Measurements from ENCODE around the gene HNMT.

The HNMT gene

DNA sequence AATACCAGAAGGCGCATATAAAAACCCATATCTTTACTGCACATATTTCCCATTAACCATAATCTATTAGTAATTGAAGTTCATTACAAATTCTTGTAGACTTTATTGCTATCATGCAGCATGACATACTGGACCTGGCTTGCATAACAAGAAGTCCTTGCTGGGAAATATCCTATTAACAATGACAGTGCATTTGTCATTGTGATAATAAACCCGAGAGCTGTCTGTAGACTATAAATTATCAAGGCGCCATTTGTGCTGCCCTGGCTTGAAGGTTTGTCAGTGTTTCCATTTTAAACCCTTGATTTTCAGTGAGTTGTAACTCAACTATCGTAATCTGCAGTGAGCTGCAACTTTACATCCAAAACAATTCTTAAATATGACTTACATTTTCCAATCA, 59.0 kb downstream of the HNMT start:
- no peak overlapping the region for H2AFZ ChIP-seq (ENCODE audit: low read length)
- no peaks in the 10 kb centered on the region for H3K79me2 ChIP-seq (ENCODE audit: insufficient read depth, low read length)
- H3K9me2 ChIP-seq (replicated peaks; ENCODE audit: low read depth, low read length) = no peaks in the 10 kb centered on the region
- H3F3A ChIP-seq (ENCODE audit: low read depth) = no peaks in the 10 kb centered on the region
- H3K4me3 ChIP-seq (ENCODE audit: low read length, poor library complexity, severe bottlenecking) = no peak overlapping the region
- no peaks in the 10 kb centered on the region for H3K9me3 ChIP-seq (ENCODE audit: insufficient read depth, low read depth, low read length)
- H3K27me3 ChIP-seq (ENCODE audit: insufficient read depth, low read length, poor library complexity, severe bottlenecking) = no peaks in the 10 kb centered on the region
- no peaks in the 10 kb centered on the region for H4K20me1 ChIP-seq (ENCODE audit: insufficient read depth, low read length, poor library complexity, severe bottlenecking)
- H3K4me2 ChIP-seq (ENCODE audit: low read depth, low read length, poor library complexity, severe bottlenecking) = no peak overlapping the region
- no peaks in the 10 kb centered on the region for H3K4me1 ChIP-seq (ENCODE audit: insufficient read depth, low read length, poor library complexity, severe bottlenecking)
- H3K36me3 ChIP-seq (ENCODE audit: insufficient read depth, low read length) = no peaks in the 10 kb centered on the region
- no peak for TF ChIP-seq EZH2phosphoT487 (IDR thresholded peaks at IDR 0.05; ENCODE audit: borderline replicate concordance)
- TF ChIP-seq, protein P1, sequence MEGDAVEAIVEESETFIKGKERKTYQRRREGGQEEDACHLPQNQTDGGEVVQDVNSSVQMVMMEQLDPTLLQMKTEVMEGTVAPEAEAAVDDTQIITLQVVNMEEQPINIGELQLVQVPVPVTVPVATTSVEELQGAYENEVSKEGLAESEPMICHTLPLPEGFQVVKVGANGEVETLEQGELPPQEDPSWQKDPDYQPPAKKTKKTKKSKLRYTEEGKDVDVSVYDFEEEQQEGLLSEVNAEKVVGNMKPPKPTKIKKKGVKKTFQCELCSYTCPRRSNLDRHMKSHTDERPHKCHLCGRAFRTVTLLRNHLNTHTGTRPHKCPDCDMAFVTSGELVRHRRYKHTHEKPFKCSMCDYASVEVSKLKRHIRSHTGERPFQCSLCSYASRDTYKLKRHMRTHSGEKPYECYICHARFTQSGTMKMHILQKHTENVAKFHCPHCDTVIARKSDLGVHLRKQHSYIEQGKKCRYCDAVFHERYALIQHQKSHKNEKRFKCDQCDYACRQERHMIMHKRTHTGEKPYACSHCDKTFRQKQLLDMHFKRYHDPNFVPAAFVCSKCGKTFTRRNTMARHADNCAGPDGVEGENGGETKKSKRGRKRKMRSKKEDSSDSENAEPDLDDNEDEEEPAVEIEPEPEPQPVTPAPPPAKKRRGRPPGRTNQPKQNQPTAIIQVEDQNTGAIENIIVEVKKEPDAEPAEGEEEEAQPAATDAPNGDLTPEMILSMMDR (conservative IDR thresholded peaks at IDR 0.05; ENCODE audit: low read length) = no peak
- no peak overlapping the region for H3K9ac ChIP-seq (ENCODE audit: low read depth, low read length, poor library complexity, severe bottlenecking)

DNA sequence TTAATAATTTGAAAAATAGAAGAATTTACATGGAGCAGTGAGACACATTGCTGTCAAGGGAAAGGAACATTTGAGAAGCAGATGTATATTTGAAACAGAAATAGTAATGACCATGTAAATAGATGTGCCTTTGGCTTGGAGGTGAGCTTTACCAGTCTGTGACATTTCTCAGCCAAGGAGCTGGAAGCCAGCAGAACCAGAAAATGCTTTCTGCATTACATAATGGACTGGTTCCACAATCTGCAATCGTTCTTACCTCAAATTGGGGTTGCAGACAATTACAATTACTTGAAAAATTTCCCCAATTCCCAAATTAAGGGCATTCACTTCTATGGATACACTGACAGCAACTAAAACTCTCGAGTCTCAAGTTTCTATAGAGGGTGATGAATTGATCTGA, 59.7 kb downstream of the HNMT start:
- no peaks in the 10 kb centered on the region for H3K27me3 ChIP-seq (ENCODE audit: insufficient read depth, low read length, poor library complexity, severe bottlenecking)
- no peaks in the 10 kb centered on the region for H3F3A ChIP-seq (ENCODE audit: low read depth)
- no peak overlapping the region for H2AFZ ChIP-seq (ENCODE audit: low read length)
- no peak overlapping the region for H3K9ac ChIP-seq (ENCODE audit: low read depth, low read length, poor library complexity, severe bottlenecking)
- TF ChIP-seq, protein P1 (conservative IDR thresholded peaks at IDR 0.05; ENCODE audit: low read length) = no peak
- no peak for TF ChIP-seq EZH2phosphoT487 (IDR thresholded peaks at IDR 0.05; ENCODE audit: borderline replicate concordance)
- no peak overlapping the region for H3K4me2 ChIP-seq (ENCODE audit: low read depth, low read length, poor library complexity, severe bottlenecking)
- no peaks in the 10 kb centered on the region for H3K9me3 ChIP-seq (ENCODE audit: insufficient read depth, low read depth, low read length)
- H3K4me3 ChIP-seq (ENCODE audit: low read length, poor library complexity, severe bottlenecking) = no peak overlapping the region
- no peaks in the 10 kb centered on the region for H3K9me2 ChIP-seq (replicated peaks; ENCODE audit: low read depth, low read length)
- no peaks in the 10 kb centered on the region for H3K79me2 ChIP-seq (ENCODE audit: insufficient read depth, low read length)
- no peaks in the 10 kb centered on the region for H3K36me3 ChIP-seq (ENCODE audit: insufficient read depth, low read length)
- no peaks in the 10 kb centered on the region for H4K20me1 ChIP-seq (ENCODE audit: insufficient read depth, low read length, poor library complexity, severe bottlenecking)
- H3K4me1 ChIP-seq (ENCODE audit: insufficient read depth, low read length, poor library complexity, severe bottlenecking) = no peaks in the 10 kb centered on the region

DNA sequence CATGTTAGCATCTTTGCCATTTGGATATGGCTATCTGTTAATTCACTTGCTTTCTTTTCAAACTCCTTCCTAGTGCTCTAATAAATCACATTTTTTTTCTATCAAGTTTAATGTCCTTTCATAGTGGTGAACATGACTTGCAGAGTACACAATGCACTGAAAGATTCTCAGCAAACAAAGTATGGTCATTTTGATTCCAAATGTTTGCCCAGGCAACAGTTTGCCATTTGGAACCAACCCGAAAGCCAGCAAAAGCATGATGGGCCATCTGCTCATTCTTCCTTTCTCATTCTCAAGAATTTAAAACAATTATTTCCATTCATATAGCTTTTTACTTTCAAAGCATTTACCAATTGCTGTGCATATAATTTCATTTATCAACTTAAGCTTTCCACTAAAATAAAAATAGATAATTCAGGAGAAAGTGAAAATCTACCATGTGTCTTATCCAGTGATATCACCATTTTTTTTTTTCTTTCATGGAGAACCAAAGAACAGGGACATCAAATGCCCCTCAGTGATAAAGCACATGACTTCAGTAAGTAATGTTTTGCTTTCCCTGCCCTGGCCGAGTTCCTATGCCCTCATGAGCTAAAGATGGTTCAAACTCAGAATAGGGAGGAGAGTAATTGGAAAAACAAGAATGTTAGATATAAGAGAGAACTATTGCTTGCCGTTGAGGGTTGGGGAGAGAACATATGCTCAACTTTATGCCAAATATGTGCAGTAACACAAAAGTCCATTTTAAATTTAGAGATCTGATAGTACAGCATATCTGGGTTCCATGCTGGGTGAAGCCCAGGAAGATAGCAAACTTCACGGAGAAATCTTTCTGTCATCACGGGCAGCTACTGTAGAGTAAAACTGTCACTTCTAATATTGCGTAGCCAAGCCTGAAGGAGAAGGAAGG, 62.1 kb downstream of the HNMT start:
- Histone ChIP-seq H3F3A (ENCODE audit: low read depth) (no peaks in the 10 kb centered on the region), H3K9me2 (replicated peaks; ENCODE audit: low read depth, low read length) (no peaks in the 10 kb centered on the region), H3K36me3 (ENCODE audit: insufficient read depth, low read length) (no peaks in the 10 kb centered on the region), H4K20me1 (ENCODE audit: insufficient read depth, low read length, poor library complexity, severe bottlenecking) (no peaks in the 10 kb centered on the region), H3K4me1 (ENCODE audit: insufficient read depth, low read length, poor library complexity, severe bottlenecking) (no peaks in the 10 kb centered on the region), H3K27me3 (ENCODE audit: insufficient read depth, low read length, poor library complexity, severe bottlenecking) (no peaks in the 10 kb centered on the region), H3K9ac (ENCODE audit: low read depth, low read length, poor library complexity, severe bottlenecking) (no peak overlapping the region), H3K79me2 (ENCODE audit: insufficient read depth, low read length) (no peaks in the 10 kb centered on the region), H3K9me3 (ENCODE audit: insufficient read depth, low read depth, low read length) (no peaks in the 10 kb centered on the region), H2AFZ (ENCODE audit: low read length) (no peak overlapping the region), H3K4me3 (ENCODE audit: low read length, poor library complexity, severe bottlenecking) (no peak overlapping the region), H3K4me2 (ENCODE audit: low read depth, low read length, poor library complexity, severe bottlenecking) (no peak overlapping the region)
- TF ChIP-seq EZH2phosphoT487 (IDR thresholded peaks at IDR 0.05; ENCODE audit: borderline replicate concordance) = no peak

Measured in Loucy (cell line).